Neuronal stem cell (in vitro differentiated cells): Measurements from ENCODE around the gene HIGD1C.

ENCODE experiments used
- DNase-seq: peaks from one replicate; pipeline ENCODE4 v3.0.0-alpha.2; 2013; ENCODE audit warnings: low spot score
- H2AFZ ChIP-seq: one replicate; pipeline ENCODE4 v1.6.1; 2013; ENCODE audit warnings: mild to moderate bottlenecking, low read length, inconsistent platforms
- H2AK5ac ChIP-seq: 2 replicates; pipeline ENCODE4 v1.6.1; 2013; ENCODE audit warnings: low read depth, mild to moderate bottlenecking, inconsistent platforms, low read length, moderate library complexity, mixed read lengths
- H2BK120ac ChIP-seq: 2 replicates; pipeline ENCODE4 v1.6.1; 2013; ENCODE audit warnings: low read depth, mild to moderate bottlenecking, inconsistent platforms, low read length, moderate library complexity, mixed read lengths
- H2BK12ac ChIP-seq: one replicate; pipeline ENCODE4 v1.6.1; 2013; ENCODE audit warnings: low read length, inconsistent platforms
- H2BK15ac ChIP-seq: 2 replicates; pipeline ENCODE4 v1.6.1; 2013; ENCODE audit warnings: mild to moderate bottlenecking, low read length, inconsistent platforms, mixed read lengths
- H2BK5ac ChIP-seq: one replicate; pipeline ENCODE4 v1.6.1; 2013; ENCODE audit warnings: inconsistent platforms, mild to moderate bottlenecking, low read length, moderate library complexity
- H3K14ac ChIP-seq: one replicate; pipeline ENCODE4 v1.6.1; 2013; ENCODE audit warnings: low read length, inconsistent platforms
- H3K18ac ChIP-seq: 2 replicates; pipeline ENCODE4 v1.6.1; 2013; ENCODE audit warnings: low read length, inconsistent platforms
- H3K23ac ChIP-seq: 2 replicates; pipeline ENCODE4 v1.6.1; 2013; ENCODE audit warnings: low read depth, mild to moderate bottlenecking, mixed read lengths, low read length, inconsistent platforms; ENCODE audit not compliant: poor library complexity
- H3K27ac ChIP-seq: replicated peaks from 3 replicates; pipeline ENCODE4 v1.5.1; 2013; ENCODE audit warnings: low read length, inconsistent platforms
- H3K27me3 ChIP-seq, 3 experiments: 2 replicates each; pipeline ENCODE4 v1.6.1; 2013; ENCODE audit warnings: low read length in 3 of 3, mild to moderate bottlenecking in 2 of 3, inconsistent platforms in 1 of 3, low read depth in 1 of 3, mixed read lengths in 1 of 3, moderate library complexity in 1 of 3; ENCODE audit not compliant: control insufficient read depth in 3 of 3, insufficient read depth in 3 of 3
- H3K36me3 ChIP-seq, 2 donors: replicated peaks in 1 of 2; 2 replicates each; pipeline ENCODE4 v1.6.1; 2013; ENCODE audit warnings: low read length in 2 of 2; ENCODE audit not compliant: control insufficient read depth in 2 of 2, insufficient read depth in 2 of 2
- H3K4ac ChIP-seq: 2 replicates; pipeline ENCODE4 v1.6.1; 2013; ENCODE audit warnings: inconsistent platforms, mild to moderate bottlenecking, low read length, moderate library complexity
- H3K4me1 ChIP-seq, 2 donors: 1 replicate in 1 of 2; 2 replicates in 1 of 2; pipeline ENCODE4 v1.6.1; 2013; ENCODE audit warnings: low read length in 2 of 2, low read depth in 1 of 2; ENCODE audit not compliant: control insufficient read depth in 2 of 2, insufficient read depth in 1 of 2
- H3K4me2 ChIP-seq: one replicate; pipeline ENCODE4 v1.6.1; 2013; ENCODE audit warnings: mild to moderate bottlenecking, low read length, inconsistent platforms; ENCODE audit not compliant: insufficient read depth, poor library complexity, severe bottlenecking
- H3K4me3 ChIP-seq, 2 donors: 2 replicates each; pipeline ENCODE4 v1.5.1; 2013; ENCODE audit warnings: low read length in 2 of 2, mild to moderate bottlenecking in 2 of 2, inconsistent platforms in 1 of 2, moderate library complexity in 1 of 2
- H3K79me1 ChIP-seq: one replicate; pipeline ENCODE4 v1.6.1; 2013; ENCODE audit warnings: low read depth, mild to moderate bottlenecking, inconsistent platforms, low read length, moderate library complexity
- H3K9ac ChIP-seq: one replicate; pipeline ENCODE4 v1.6.1; 2013; ENCODE audit warnings: mild to moderate bottlenecking, low read depth, low read length, inconsistent platforms; ENCODE audit not compliant: poor library complexity
- H3K9me3 ChIP-seq, 2 donors: replicated peaks in 1 of 2; 2 replicates each; pipeline versions ENCODE3 to v1.6.1; 2013; ENCODE audit warnings: low read length in 2 of 2, mild to moderate bottlenecking in 2 of 2, inconsistent platforms in 1 of 2, low read depth in 1 of 2, mixed read lengths in 1 of 2, moderate library complexity in 1 of 2; ENCODE audit not compliant: control insufficient read depth in 2 of 2, insufficient read depth in 1 of 2
- H4K8ac ChIP-seq: one replicate; pipeline ENCODE4 v1.6.1; 2013; ENCODE audit warnings: low read depth, mild to moderate bottlenecking, inconsistent platforms, low read length, moderate library complexity
- H4K91ac ChIP-seq: one replicate; pipeline ENCODE4 v1.6.1; 2013; ENCODE audit warnings: low read length, low read depth, mild to moderate bottlenecking, inconsistent platforms; ENCODE audit not compliant: poor library complexity
- WGBS, 2 donors: extraction: QIAGEN DNeasy Blood & Tissue Kit; methylation state at CpG; one replicate each; pipeline ENCODE4 v1.1.7; 2013; ENCODE audit warnings: missing lambda C conversion rate in 2 of 2, mixed read lengths in 1 of 2; ENCODE audit not compliant: insufficient read length in 2 of 2, insufficient replicate concordance in 1 of 2; ENCODE audit errors: extremely low coverage in 2 of 2; 5-methylcytosine and 5-hydroxymethylcytosine counted together

The HIGD1C gene

GRCh38 chr12:50964432-50964831, 12.1 kb downstream of the HIGD1C start:
- WGBS, 2 donors = no CpG with 5 or more reads among the region's 1 CpG
- Histone ChIP-seq H2BK15ac (no peak overlapping the region), H3K36me3 (peaks cover 0 to 3% of the 10 kb centered on the region in 2 donors), H3K4ac (no peak overlapping the region), H4K91ac (no peak overlapping the region), H2AK5ac (no peak overlapping the region), H3K27me3 (no peaks in the 10 kb centered on the region), H4K8ac (no peak overlapping the region), H2BK5ac (no peak overlapping the region), H3K14ac (no peak overlapping the region), H3K18ac (no peak overlapping the region), H3K4me1 (no peaks in the 10 kb centered on the region), H3K4me2 (no peak overlapping the region), H3K79me1 (no peaks in the 10 kb centered on the region), H3K4me3 (no peak overlapping the region), H3K9ac (no peak overlapping the region), H2BK12ac (no peak overlapping the region), H2AFZ (no peak overlapping the region), H3K27ac (no peak overlapping the region), H2BK120ac (no peak overlapping the region), H3K9me3 (no peaks in the 10 kb centered on the region), H3K23ac (no peak overlapping the region)
- no peak for DNase-seq

- Histone ChIP-seq H3K9ac (no peak overlapping the region), H3K14ac (no peak overlapping the region), H3K36me3 (peaks cover 0 to 23% of the 10 kb centered on the region in 2 donors), H2BK120ac (no peak overlapping the region), H2BK15ac (no peak overlapping the region), H3K23ac (no peak overlapping the region), H3K27me3 (no peaks in the 10 kb centered on the region), H2AFZ (no peak overlapping the region), H3K4me2 (no peak overlapping the region), H3K4me3 (no peak overlapping the region), H2AK5ac (no peak overlapping the region), H3K18ac (no peak overlapping the region), H2BK12ac (no peak overlapping the region), H3K27ac (no peak overlapping the region), H3K9me3 (peaks cover 0 to 14% of the 10 kb centered on the region in 2 donors), H2BK5ac (no peak overlapping the region), H3K4me1 (no peaks in the 10 kb centered on the region), H3K4ac (no peak overlapping the region), H4K91ac (no peak overlapping the region), H4K8ac (no peak overlapping the region), H3K79me1 (no peaks in the 10 kb centered on the region)
- no peak for DNase-seq
Measured at GRCh38 chr12:50971946-50972345, 19.6 kb downstream of the HIGD1C start.

GRCh38 chr12:50979369-50980052, 27.2 kb downstream of the HIGD1C start:
- Histone ChIP-seq H3K4me2 (no peak overlapping the region), H2AK5ac (no peak overlapping the region), H3K18ac (no peak overlapping the region), H4K91ac (no peak overlapping the region), H2AFZ (no peak overlapping the region), H3K23ac (no peak overlapping the region), H3K4ac (no peak overlapping the region), H4K8ac (no peak overlapping the region), H3K79me1 (no peaks in the 10 kb centered on the region), H2BK5ac (no peak overlapping the region), H3K4me1 (peaks cover 0 to 5% of the 10 kb centered on the region in 2 donors), H3K9ac (no peak overlapping the region), H2BK12ac (no peak overlapping the region), H3K4me3 (no peak overlapping the region), H3K27ac (no peak overlapping the region), H2BK120ac (no peak overlapping the region), H3K27me3 (no peaks in the 10 kb centered on the region), H2BK15ac (no peak overlapping the region), H3K14ac (no peak overlapping the region), H3K9me3 (no peaks in the 10 kb centered on the region), H3K36me3 (peaks cover 0 to 10% of the 10 kb centered on the region in 2 donors)
- WGBS, 2 donors = no CpG with 5 or more reads among the region's 6 CpGs
- no peak for DNase-seq

GRCh38 chr12:50980545-50980944, 28.2 kb downstream of the HIGD1C start:
- no peak overlapping the region for H3K23ac ChIP-seq
- DNase-seq = no peak
- no peak overlapping the region for H3K9ac ChIP-seq
- no peaks in the 10 kb centered on the region for H3K9me3 ChIP-seq
- H3K27me3 ChIP-seq = no peaks in the 10 kb centered on the region
- no peak overlapping the region for H2BK5ac ChIP-seq
- H3K4ac ChIP-seq = no peak overlapping the region
- H2AK5ac ChIP-seq = no peak overlapping the region
- H3K4me1 ChIP-seq = peaks cover 0 to 5% of the 10 kb centered on the region in 2 donors
- H2AFZ ChIP-seq = no peak overlapping the region
- no peak overlapping the region for H4K8ac ChIP-seq
- H3K79me1 ChIP-seq = no peaks in the 10 kb centered on the region
- no peak overlapping the region for H3K14ac ChIP-seq
- H2BK120ac ChIP-seq = no peak overlapping the region
- no CpG with 5 or more reads among the region's 2 CpGs for WGBS, 2 donors
- H2BK12ac ChIP-seq = no peak overlapping the region
- H2BK15ac ChIP-seq = no peak overlapping the region
- H3K4me3 ChIP-seq = no peak overlapping the region
- no peak overlapping the region for H3K27ac ChIP-seq
- no peak overlapping the region for H4K91ac ChIP-seq
- H3K36me3 ChIP-seq = peaks cover 0 to 10% of the 10 kb centered on the region in 2 donors
- no peak overlapping the region for H3K18ac ChIP-seq
- H3K4me2 ChIP-seq = no peak overlapping the region
